Effector memory CD8-positive, alpha-beta T cell (primary cell): Measurements from ENCODE around the gene KDM3A.

Source experiments
- ATAC-seq: fragments of 150-1000 bp; cut with Tn5 transposase; replicated peaks from 2 replicates; pipeline ENCODE4 v1.10.0; 2021; ENCODE audit warnings: mild to moderate bottlenecking, moderate library complexity
- DNase-seq, 3 experiments: peaks; one replicate each; pipeline ENCODE4 v3.0.0; 2021
- H3K27ac Mint-ChIP-seq, 2 donors: one replicate each; pipeline ENCODE4 v1.8.0; 2022; ENCODE audit warnings: mild to moderate bottlenecking in 2 of 2, mixed read lengths in 2 of 2, moderate library complexity in 2 of 2
- H3K27me3 Mint-ChIP-seq, 2 donors: one replicate each; pipeline ENCODE4 v1.8.0; 2022; ENCODE audit warnings: mixed read lengths in 2 of 2
- H3K36me3 Mint-ChIP-seq: one replicate; pipeline ENCODE4 v1.8.0; 2022; ENCODE audit warnings: mild to moderate bottlenecking, moderate library complexity, mixed read lengths; ENCODE audit not compliant: insufficient read depth
- H3K4me1 Mint-ChIP-seq, 2 donors: one replicate each; pipeline ENCODE4 v1.8.0; 2022; ENCODE audit warnings: low read depth in 2 of 2, mixed read lengths in 2 of 2
- H3K4me3 Mint-ChIP-seq, 2 donors: one replicate each; pipeline ENCODE4 v1.8.0; 2022; ENCODE audit warnings: mild to moderate bottlenecking in 2 of 2, mixed read lengths in 2 of 2, moderate library complexity in 2 of 2
- H3K9me3 Mint-ChIP-seq, 2 donors: one replicate each; pipeline ENCODE4 v1.8.0; 2022; ENCODE audit warnings: mixed read lengths in 2 of 2

Gene KDM3A

GRCh38 chr2:86518481-86518880, 77.3 kb downstream of the KDM3A start:
- Mint-ChIP-seq H3K27ac (no peak overlapping the region), H3K27me3 (no peaks in the 10 kb centered on the region), H3K4me1 (no peaks in the 10 kb centered on the region), H3K9me3 (peaks cover 0 to 2% of the 10 kb centered on the region in 2 donors), H3K4me3 (no peak overlapping the region), H3K36me3 (no peaks in the 10 kb centered on the region)
- DNase-seq, result peak; percentile 6 to 21 (median 9)
- ATAC-seq, result peak; percentile 51

DNA sequence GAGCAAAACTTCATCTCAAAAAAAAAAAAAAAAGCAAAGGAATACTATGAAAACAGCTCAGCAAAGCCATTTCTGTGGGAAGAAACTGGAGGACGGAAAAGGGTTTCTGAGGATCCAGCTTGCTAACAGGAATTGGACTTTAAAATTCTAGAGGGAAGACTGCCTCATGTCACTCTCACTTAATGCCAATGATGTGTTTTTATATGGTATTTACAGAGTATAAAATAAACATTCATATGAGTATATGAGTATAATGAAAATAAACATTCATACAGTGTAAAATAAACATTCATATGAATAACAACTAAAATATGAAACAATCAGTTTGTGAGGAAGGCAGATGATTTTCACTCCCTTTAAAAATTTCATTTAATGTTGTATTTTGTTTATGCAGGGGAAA, 78.2 kb downstream of the KDM3A start:
- ATAC-seq (no peak), DNase-seq (no peak)
- Mint-ChIP-seq H3K27me3 (no peaks in the 10 kb centered on the region), H3K4me3 (no peak overlapping the region), H3K9me3 (peaks cover 0 to 2% of the 10 kb centered on the region in 2 donors), H3K4me1 (no peaks in the 10 kb centered on the region), H3K27ac (no peak overlapping the region), H3K36me3 (no peaks in the 10 kb centered on the region)

DNA sequence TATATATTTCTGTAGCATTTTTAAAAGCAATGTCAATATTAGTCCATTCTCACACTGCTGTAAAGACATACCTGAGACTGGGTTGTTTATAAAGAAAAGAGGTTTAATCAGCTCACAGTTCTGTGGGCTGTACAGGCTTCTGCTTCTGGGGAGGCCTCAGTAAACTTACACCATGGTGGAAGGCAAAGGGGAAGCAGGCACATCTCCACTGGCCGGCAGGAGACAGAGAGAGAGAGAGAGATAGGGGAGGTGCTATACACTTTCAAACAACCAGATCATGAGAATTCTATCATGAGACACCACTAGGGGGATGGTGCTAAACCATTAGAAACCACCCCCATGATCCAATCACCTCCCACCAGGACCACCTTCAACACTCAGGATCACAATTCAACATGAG, 79.0 kb downstream of the KDM3A start:
- Mint-ChIP-seq H3K4me3 (no peak overlapping the region), H3K36me3 (peaks cover 3% of the 10 kb centered on the region), H3K4me1 (no peaks in the 10 kb centered on the region), H3K27me3 (no peaks in the 10 kb centered on the region), H3K9me3 (peaks cover 0 to 2% of the 10 kb centered on the region in 2 donors), H3K27ac (no peak overlapping the region)
- ATAC-seq (no peak), DNase-seq (no peak)

GRCh38 chr2:86521922-86522321, 80.8 kb downstream of the KDM3A start:
- H3K27ac Mint-ChIP-seq, result no peak overlapping the region
- peaks cover 6% of the 10 kb centered on the region for H3K36me3 Mint-ChIP-seq
- peaks cover 0 to 2% of the 10 kb centered on the region in 2 donors for H3K9me3 Mint-ChIP-seq
- ATAC-seq, result no peak
- no peaks in the 10 kb centered on the region for H3K27me3 Mint-ChIP-seq
- DNase-seq, result no peak
- H3K4me3 Mint-ChIP-seq, result no peak overlapping the region
- no peaks in the 10 kb centered on the region for H3K4me1 Mint-ChIP-seq

- Mint-ChIP-seq H3K27me3 (no peaks in the 10 kb centered on the region), H3K36me3 (peaks cover 10% of the 10 kb centered on the region), H3K4me1 (no peaks in the 10 kb centered on the region), H3K9me3 (peaks cover 0 to 2% of the 10 kb centered on the region in 2 donors), H3K27ac (no peak overlapping the region), H3K4me3 (no peak overlapping the region)
- DNase-seq (no peak), ATAC-seq (no peak)
Observed at GRCh38 chr2:86522711-86523110, 81.5 kb downstream of the KDM3A start.

DNA sequence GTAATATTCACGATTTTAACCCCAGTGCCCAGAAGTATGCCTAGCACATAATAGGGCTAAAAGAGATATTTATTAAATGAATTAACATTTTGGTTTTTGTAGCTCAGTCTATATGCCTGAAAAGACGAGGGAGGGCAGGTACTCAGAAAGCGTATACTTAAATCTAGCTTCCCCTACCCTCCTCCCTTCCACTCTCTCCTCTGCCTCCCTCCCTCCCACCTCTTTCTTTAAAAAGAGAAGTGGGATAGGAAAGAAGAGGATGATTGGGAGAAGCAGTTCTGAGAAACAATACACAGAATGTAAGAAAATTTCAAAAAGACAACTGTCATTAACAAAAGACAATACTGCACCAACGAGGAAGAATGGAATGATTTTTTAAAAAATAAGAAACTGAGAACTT, 82.3 kb downstream of the KDM3A start:
- Mint-ChIP-seq H3K4me1 (no peaks in the 10 kb centered on the region), H3K27ac (no peak overlapping the region), H3K36me3 (peaks cover 16% of the 10 kb centered on the region), H3K27me3 (no peaks in the 10 kb centered on the region), H3K4me3 (no peak overlapping the region), H3K9me3 (peaks cover 0 to 2% of the 10 kb centered on the region in 2 donors)
- no peak for DNase-seq
- ATAC-seq, result no peak

GRCh38 chr2:86525421-86526340, 84.5 kb downstream of the KDM3A start:
- DNase-seq, result no peak
- Mint-ChIP-seq H3K4me1 (peaks cover 0 to 6% of the 10 kb centered on the region in 2 donors), H3K27ac (no peak overlapping the region), H3K36me3 (peaks cover 16% of the 10 kb centered on the region), H3K27me3 (no peaks in the 10 kb centered on the region), H3K4me3 (no peak overlapping the region), H3K9me3 (no peaks in the 10 kb centered on the region)
- no peak for ATAC-seq

DNA sequence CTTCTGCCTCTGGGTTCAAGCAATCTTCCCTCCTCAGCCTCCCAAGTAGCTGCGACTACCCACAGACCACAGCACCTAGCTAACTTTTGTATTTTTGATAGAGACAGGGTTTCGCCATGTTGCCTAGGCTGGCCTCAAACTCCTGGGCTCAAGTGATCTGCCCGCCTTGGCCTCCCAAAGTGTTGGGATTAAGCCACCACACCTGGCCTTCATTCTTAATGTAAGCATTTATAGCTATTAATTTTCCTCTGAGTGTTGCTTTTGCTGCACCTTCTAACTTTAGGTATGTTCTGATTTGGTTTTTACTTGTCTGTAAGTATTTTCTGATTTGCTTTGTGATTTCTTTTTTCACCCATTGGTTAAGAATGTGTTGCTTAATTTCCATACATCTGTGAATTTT, 92.4 kb downstream of the KDM3A start:
- ATAC-seq (no peak), DNase-seq (no peak)
- Mint-ChIP-seq H3K4me1 (peaks cover 6 to 33% of the 10 kb centered on the region in 2 donors), H3K9me3 (peaks cover 0 to 8% of the 10 kb centered on the region in 2 donors), H3K27me3 (no peaks in the 10 kb centered on the region), H3K4me3 (no peak overlapping the region), H3K36me3 (peaks cover 10% of the 10 kb centered on the region), H3K27ac (no peak overlapping the region)

DNA sequence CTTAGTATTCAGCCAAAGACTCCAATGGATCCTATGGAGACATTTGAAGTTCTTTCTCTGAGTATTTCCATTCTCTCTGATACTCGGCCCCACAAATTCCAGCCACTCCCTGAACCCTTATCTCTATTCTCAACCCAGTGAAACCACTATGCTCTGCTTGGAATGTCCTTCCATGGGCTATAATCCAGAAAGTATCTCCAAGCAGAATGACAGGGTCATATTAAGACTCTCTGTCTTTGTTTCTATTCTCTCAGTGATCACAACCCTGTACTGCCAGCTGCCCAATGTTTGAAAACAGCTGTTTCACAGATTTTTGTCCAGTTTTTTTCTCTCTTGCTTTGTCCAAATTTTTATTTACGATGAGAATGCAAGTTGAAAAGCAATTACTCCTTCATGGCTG, 100.2 kb downstream of the KDM3A start:
- H3K27ac Mint-ChIP-seq, result no peak overlapping the region
- ATAC-seq (no peak), DNase-seq (no peak)
- H3K4me1 Mint-ChIP-seq, result peaks cover 2 to 7% of the 10 kb centered on the region in 2 donors
- peaks cover 0 to 8% of the 10 kb centered on the region in 2 donors for H3K9me3 Mint-ChIP-seq
- peaks cover 9% of the 10 kb centered on the region for H3K36me3 Mint-ChIP-seq
- H3K4me3 Mint-ChIP-seq, result no peak overlapping the region
- H3K27me3 Mint-ChIP-seq, result no peaks in the 10 kb centered on the region
